ENCODE data around the gene PLIN1. TPM values are rescaled to one million over a fixed set of nuclear protein-coding genes. Genes with fewer than 3 reads are reported as not detected.

Gene PLIN1
- total RNA-seq, 1 donor: under 0.01 TPM

- H3K4me1 ChIP-seq (ENCODE audit: insufficient read depth, low read length): no peaks in the 10 kb centered on the region
- no peaks in the 10 kb centered on the region for H3K27me3 ChIP-seq (ENCODE audit: insufficient read depth, low read length)
- no peak overlapping the region for H3K27ac ChIP-seq (ENCODE audit: low read depth, low read length)
- no peak overlapping the region for H3K4me3 ChIP-seq (ENCODE audit: insufficient read depth, low read length)
- DNase-seq (ENCODE audit: insufficient read length, low spot score, missing footprints): peak; percentile 47
- TF ChIP-seq CTCF (IDR thresholded peaks at IDR 0.05; ENCODE audit: extremely low read depth, low read depth, low read length): no peak
- H3K36me3 ChIP-seq (ENCODE audit: insufficient read depth, low read length): peaks cover 69% of the 10 kb centered on the region
- no peak overlapping the region for H3K4me2 ChIP-seq (ENCODE audit: insufficient read depth, low read length)
- no peaks in the 10 kb centered on the region for H3K9me3 ChIP-seq (ENCODE audit: low read depth, low read length)
- H4K20me1 ChIP-seq (ENCODE audit: insufficient read depth, low read length): no peaks in the 10 kb centered on the region
- H2AFZ ChIP-seq (ENCODE audit: low read length): no peak overlapping the region
- H3K79me2 ChIP-seq (ENCODE audit: insufficient read depth, low read length): no peaks in the 10 kb centered on the region
Measured at GRCh38 chr15:89630974-89631901, 47.9 kb downstream of the PLIN1 start.

GRCh38 chr15:89630260-89630659, 48.9 kb downstream of the PLIN1 start:
- no peak overlapping the region for H2AFZ ChIP-seq (ENCODE audit: low read length)
- DNase-seq (ENCODE audit: insufficient read length, low spot score, missing footprints): peak; percentile 80
- TF ChIP-seq CTCF (IDR thresholded peaks at IDR 0.05; ENCODE audit: extremely low read depth, low read depth, low read length): no peak
- H3K79me2 ChIP-seq (ENCODE audit: insufficient read depth, low read length): no peaks in the 10 kb centered on the region
- H3K4me1 ChIP-seq (ENCODE audit: insufficient read depth, low read length): no peaks in the 10 kb centered on the region
- H3K27ac ChIP-seq (ENCODE audit: low read depth, low read length): no peak overlapping the region
- H3K9me3 ChIP-seq (ENCODE audit: low read depth, low read length): no peaks in the 10 kb centered on the region
- H3K36me3 ChIP-seq (ENCODE audit: insufficient read depth, low read length): peaks cover 78% of the 10 kb centered on the region
- no peak overlapping the region for H3K4me2 ChIP-seq (ENCODE audit: insufficient read depth, low read length)
- H3K27me3 ChIP-seq (ENCODE audit: insufficient read depth, low read length): no peaks in the 10 kb centered on the region
- H4K20me1 ChIP-seq (ENCODE audit: insufficient read depth, low read length): no peaks in the 10 kb centered on the region
- H3K4me3 ChIP-seq (ENCODE audit: insufficient read depth, low read length): no peak overlapping the region

- no peaks in the 10 kb centered on the region for H4K20me1 ChIP-seq (ENCODE audit: insufficient read depth, low read length)
- H2AFZ ChIP-seq (ENCODE audit: low read length): no peak overlapping the region
- peak; percentile 42 for DNase-seq (ENCODE audit: insufficient read length, low spot score, missing footprints)
- H3K4me1 ChIP-seq (ENCODE audit: insufficient read depth, low read length): no peaks in the 10 kb centered on the region
- no peak overlapping the region for H3K4me2 ChIP-seq (ENCODE audit: insufficient read depth, low read length)
- H3K79me2 ChIP-seq (ENCODE audit: insufficient read depth, low read length): no peaks in the 10 kb centered on the region
- no peaks in the 10 kb centered on the region for H3K9me3 ChIP-seq (ENCODE audit: low read depth, low read length)
- no peak for TF ChIP-seq CTCF (IDR thresholded peaks at IDR 0.05; ENCODE audit: extremely low read depth, low read depth, low read length)
- no peak overlapping the region for H3K4me3 ChIP-seq (ENCODE audit: insufficient read depth, low read length)
- H3K36me3 ChIP-seq (ENCODE audit: insufficient read depth, low read length): peaks cover 80% of the 10 kb centered on the region
- no peaks in the 10 kb centered on the region for H3K27me3 ChIP-seq (ENCODE audit: insufficient read depth, low read length)
- no peak overlapping the region for H3K27ac ChIP-seq (ENCODE audit: low read depth, low read length)
Measured at GRCh38 chr15:89629829-89630228, 49.3 kb downstream of the PLIN1 start.

Data from osteoblast (primary cell).